GM12878 (cell line): Measurements from ENCODE around the gene THOC7. TPM values are rescaled to one million over a fixed set of nuclear protein-coding genes. Genes with fewer than 3 reads are reported as not detected.

Experiments used
- ATAC-seq: fragments of 200-7000 bp; cut with Tn5 transposase; 3 replicates; pipeline ENCODE4 v1.9.1; 2020; ENCODE audit warnings: mild to moderate bottlenecking, moderate library complexity
- BruUV-seq: library from RNA; stranded (reverse); fragments of 400-500 nt; replicated peaks from 2 replicates; lab custom pipeline; 2021; lab: Mats Ljungman, UMichigan
- CTCF ChIA-PET: fragments of 300-600 bp; sonication (Branson Sonifier 250); formaldehyde crosslinking; extraction: SDS; loops from one replicate; lab custom pipeline; 2021; ENCODE audit warnings: inconsistent platforms; lab: Yijun Ruan, JAX
- POLR2A ChIA-PET: fragments of 350-600 bp; formaldehyde crosslinking; extraction: SDS; loops from one replicate; lab custom pipeline; 2021; ENCODE audit warnings: inconsistent platforms; lab: Charles Lee
- RAD21 ChIA-PET: fragments of 300-600 bp; sonication (Branson Sonifier 250); formaldehyde crosslinking; loops from one replicate; lab custom pipeline; 2023; ENCODE audit warnings: antibody characterized with exemption; ENCODE audit not compliant: unreplicated experiment; lab: Charles Lee
- SMC1A ChIA-PET: fragments of 300-600 bp; sonication (Branson Sonifier 250); formaldehyde crosslinking; loops from one replicate; lab custom pipeline; 2023; ENCODE audit not compliant: unreplicated experiment, uncharacterized antibody; lab: Charles Lee
- DNase-seq: peaks from one replicate; pipeline ENCODE4 v3.0.0-alpha.2; 2011; ENCODE audit warnings: low read depth, low spot score
- FAIRE-seq: peaks from 3 replicates; lab custom pipeline; 2011; peaks lifted over from hg19 to GRCh38; lab: Jason Lieb, UNC
- H2AFZ ChIP-seq: 2 replicates; pipeline ENCODE4 v1.6.0; 2011; ENCODE audit warnings: low read depth, low read length, control low read depth; ENCODE audit not compliant: control insufficient read depth
- H3K27ac ChIP-seq: 2 replicates; pipeline ENCODE4 v1.5.1; 2011; ENCODE audit warnings: control low read depth; ENCODE audit not compliant: control insufficient read depth, insufficient read depth
- H3K27me3 ChIP-seq, 2 experiments: replicated peaks in 1 of 2; 2 replicates each; pipeline versions ENCODE4 v1.6.0 to v1.6.1; 2011; ENCODE audit warnings: low read length in 1 of 2; ENCODE audit not compliant: control insufficient read depth in 2 of 2, insufficient read depth in 2 of 2
- H3K36me3 ChIP-seq, 2 experiments: 2 replicates each; pipeline ENCODE4 v1.5.1; 2011; ENCODE audit warnings: low read length in 1 of 2; ENCODE audit not compliant: control insufficient read depth in 2 of 2, insufficient read depth in 2 of 2
- H3K4me1 ChIP-seq: 2 replicates; pipeline ENCODE4 v1.6.1; 2011; ENCODE audit warnings: mild to moderate bottlenecking, low read length, moderate library complexity, mixed read lengths; ENCODE audit not compliant: control insufficient read depth, insufficient read depth
- H3K4me2 ChIP-seq: 2 replicates; pipeline ENCODE4 v1.6.0; 2011; ENCODE audit warnings: control low read depth; ENCODE audit not compliant: control insufficient read depth, insufficient read depth
- H3K4me3 ChIP-seq: fragments of 200-600 bp; sonication (generic); 2 replicates; pipeline ENCODE4 v1.5.1; 2016
- H3K79me2 ChIP-seq: 2 replicates; pipeline ENCODE4 v1.6.0; 2011; ENCODE audit warnings: low read length; ENCODE audit not compliant: control insufficient read depth, insufficient read depth
- H3K9ac ChIP-seq: 2 replicates; pipeline ENCODE4 v1.8.0; 2011; ENCODE audit warnings: low read length, control low read depth, mixed read lengths; ENCODE audit not compliant: control insufficient read depth, insufficient read depth
- H3K9me3 ChIP-seq: replicated peaks from 3 replicates; pipeline ENCODE4 v1.5.1; 2011; ENCODE audit warnings: mild to moderate bottlenecking, low read length; ENCODE audit not compliant: control insufficient read depth, insufficient read depth
- H4K20me1 ChIP-seq: 2 replicates; pipeline ENCODE4 v1.6.0; 2011; ENCODE audit not compliant: control insufficient read depth, insufficient read depth
- BACH1 ChIP-seq: fragments of 450-650 bp; IDR thresholded peaks from 2 replicates; pipeline ENCODE4 v1.6.1; 2017; ENCODE audit warnings: mild to moderate bottlenecking, borderline replicate concordance
- CBX3 ChIP-seq: fragments of 200-600 bp; sonication (generic); IDR thresholded peaks from 2 replicates; pipeline ENCODE4 v1.6.1; 2016; ENCODE audit warnings: low read depth, borderline replicate concordance
- HCFC1 ChIP-seq: fragments of 150-350 bp; IDR thresholded peaks from 2 replicates; pipeline ENCODE4 v1.6.1; 2014; ENCODE audit warnings: low read length
- JUND ChIP-seq: IDR thresholded peaks from 2 replicates; pipeline ENCODE4 v1.6.1; 2012; ENCODE audit warnings: low read depth, mild to moderate bottlenecking, low read length, improper control_type of control experiment, moderate library complexity
- KAT2A ChIP-seq: conservative IDR thresholded peaks from 2 replicates; pipeline ENCODE4 v1.6.1; 2011; ENCODE audit warnings: low read depth, low read length; ENCODE audit not compliant: control insufficient read depth
- KLF5 ChIP-seq: fragments of 450-650 bp; IDR thresholded peaks from 2 replicates; pipeline ENCODE4 v1.6.1; 2014; ENCODE audit warnings: mild to moderate bottlenecking; ENCODE audit not compliant: partially characterized antibody
- MEF2A ChIP-seq: IDR thresholded peaks from 2 replicates; pipeline ENCODE4 v1.6.1; 2011; ENCODE audit warnings: low read depth, mild to moderate bottlenecking, low read length, moderate library complexity; ENCODE audit not compliant: insufficient read depth
- MTA2 ChIP-seq: fragments of 450-650 bp; IDR thresholded peaks from 2 replicates; pipeline ENCODE4 v1.6.1; 2016; ENCODE audit warnings: low read depth, mild to moderate bottlenecking, moderate library complexity
- SP1 ChIP-seq: IDR thresholded peaks from one replicate; pipeline ENCODE4 v1.6.1; 2011; ENCODE audit warnings: low read depth, low read length
- SPI1 ChIP-seq: IDR thresholded peaks from 2 replicates; pipeline ENCODE4 v1.6.1; 2011; ENCODE audit warnings: low read depth, mild to moderate bottlenecking, low read length, moderate library complexity, borderline replicate concordance; ENCODE audit not compliant: insufficient read depth
- SUPT20H ChIP-seq: IDR thresholded peaks from 2 replicates; pipeline ENCODE4 v1.6.1; 2011; ENCODE audit warnings: low read depth, mild to moderate bottlenecking, low read length, moderate library complexity, borderline replicate concordance; ENCODE audit not compliant: control insufficient read depth
- TAF1 ChIP-seq: IDR thresholded peaks from 2 replicates; pipeline ENCODE4 v1.6.1; 2011; ENCODE audit warnings: mild to moderate bottlenecking, low read depth, low read length, borderline replicate concordance
- USF1 ChIP-seq: IDR thresholded peaks from 2 replicates; pipeline ENCODE4 v1.6.1; 2011; ENCODE audit warnings: borderline replicate concordance, low read depth, mild to moderate bottlenecking, moderate library complexity, mixed read lengths, low read length; ENCODE audit not compliant: insufficient read depth; ENCODE audit errors: extremely low read length
- USF2 ChIP-seq: IDR thresholded peaks from 2 replicates; pipeline ENCODE4 v1.6.1; 2011; ENCODE audit warnings: low read depth, low read length, improper control_type of control experiment, borderline replicate concordance
- YY1 ChIP-seq: IDR thresholded peaks from 2 replicates; pipeline ENCODE4 v1.6.1; 2011; ENCODE audit warnings: low read depth, mild to moderate bottlenecking, low read length
- ZBTB11 ChIP-seq: fragments of 450-650 bp; formaldehyde crosslinking; IDR thresholded peaks from 2 replicates; pipeline ENCODE4 v1.5.0; 2022; ENCODE audit warnings: mild to moderate bottlenecking, missing genetic modification characterization
- WGBS: methylation state at CpG from one replicate; pipeline ENCODE4 v1.1.6; 2016; ENCODE audit warnings: low lambda C conversion rate; ENCODE audit not compliant: insufficient replicate concordance, insufficient coverage; ENCODE audit errors: missing lambda C conversion rate; 5-methylcytosine and 5-hydroxymethylcytosine counted together
- in situ Hi-C: fragments of 300-500 bp; cut with MboI; formaldehyde crosslinking; loops from 9 replicates; pipeline ENCODE4 v1.14.3; 2018; ENCODE audit warnings: mixed read lengths
- intact Hi-C: fragments of 100-400 bp; cut with micrococcal nuclease; formaldehyde crosslinking; loops from one replicate; pipeline ENCODE4 v1.14.2; 2022; ENCODE audit not compliant: unreplicated experiment
- polyA plus RNA-seq, 11 experiments: library from polyadenylated mRNA; depleted of rRNA in 4 of 11; unstranded in 6 of 11; stranded (reverse) in 5 of 11; fragments of >200 nt; fragmentation: Nextera tagmentation in 4 of 11; fragmentation: Illumina TruSeq in 1 of 11; extraction: Ambion mirVana in 4 of 11; extraction: Trizol in 1 of 11; gene quantifications; 1 replicate in 1 of 11; 2 replicates in 10 of 11; pipeline versions ENCODE4 v1.2.1 to v1.2.3, GENCODE V29; 2011 to 2016; ENCODE audit warnings: inconsistent platforms in 2 of 11, missing spikeins in 2 of 11, low read depth in 1 of 11
- total RNA-seq, 4 experiments: library from RNA; depleted of rRNA in 3 of 4; stranded (reverse); fragments of >200 nt in 3 of 4; fragmentation: Illumina TruSeq in 1 of 4; extraction: Trizol in 1 of 4; gene quantifications; 2 replicates each; pipeline versions ENCODE4 v1.2.1 to v1.2.3, GENCODE V29; 2013 to 2021

The THOC7 gene
- total and polyA plus RNA-seq, 10 of the 15 experiments (the other 5 are each of a cell fraction or from before 2014, with no cell fraction given): 61.7 to 269 (median 138) TPM

GRCh38 chr3:63842127-63842526 is 21.5 kb downstream of the THOC7 start:
- ATAC-seq: no peak
- in situ Hi-C loops: no loop called here

GRCh38 chr3:63841704-63842103 is 21.9 kb downstream of the THOC7 start:
- ChIA-PET POLR2A (no interaction called here), SMC1A (no interaction called here), CTCF (no interaction called here), RAD21 (no interaction called here)
- TF ChIP-seq USF1 (no peak), KLF5 (no peak), KAT2A (no peak), ZBTB11 (CRISPR knock-in tag) (no peak)
- Histone ChIP-seq H3K27ac (no peak overlapping the region), H3K4me2 (no peak overlapping the region), H3K36me3 (no peaks in the 10 kb centered on the region; a peak in 1 of 4 replicates), H3K79me2 (no peaks in the 10 kb centered on the region; the same call in none of the 2 replicates), H3K27me3 (no peaks in the 10 kb centered on the region), H4K20me1 (no peaks in the 10 kb centered on the region), H3K9me3 (no peaks in the 10 kb centered on the region; the same call in 1 of the 3 replicates), H3K4me1 (no peaks in the 10 kb centered on the region), H3K9ac (no peak overlapping the region), H2AFZ (no peak overlapping the region), H3K4me3 (no peak overlapping the region)
- in situ Hi-C loops (no loop called here), intact Hi-C loops (no loop called here)
- FAIRE-seq (no peak), DNase-seq (no peak), ATAC-seq (no peak)
- no TSS peak for BruUV-seq
- 32% methylated on average over 1 of the region's 1 CpG for WGBS

More at GRCh38 chr3:63842127-63842526, 21.5 kb downstream of the THOC7 start:
- H2AFZ ChIP-seq: no peak overlapping the region
- no peaks in the 10 kb centered on the region; the same call in 1 of the 3 replicates for H3K9me3 ChIP-seq
- POLR2A ChIA-PET: no interaction called here
- FAIRE-seq (no peak), DNase-seq (no peak)
- CTCF ChIA-PET: no interaction called here
- no peak overlapping the region for H3K9ac ChIP-seq
- H3K79me2 ChIP-seq: no peaks in the 10 kb centered on the region; the same call in none of the 2 replicates
- H3K27me3 ChIP-seq: no peaks in the 10 kb centered on the region
- no peak for TF ChIP-seq YY1
- no peak for TF ChIP-seq SPI1
- no peak for TF ChIP-seq BACH1
- no peak for TF ChIP-seq MEF2A
- TF ChIP-seq MTA2: no peak
- no peak for TF ChIP-seq USF2
- no peak for TF ChIP-seq JUND
- TF ChIP-seq SUPT20H: no peak
- TF ChIP-seq TAF1: no peak
- TF ChIP-seq SP1: no peak
- no peak for TF ChIP-seq CBX3
- no peak for TF ChIP-seq HCFC1
- no TSS peak for BruUV-seq
- H4K20me1 ChIP-seq: no peaks in the 10 kb centered on the region
- H3K27ac ChIP-seq: no peak overlapping the region
- no peaks in the 10 kb centered on the region for H3K4me1 ChIP-seq
- SMC1A ChIA-PET: no interaction called here
- H3K4me2 ChIP-seq: no peak overlapping the region
- H3K4me3 ChIP-seq: no peak overlapping the region
- no peaks in the 10 kb centered on the region; a peak in 1 of 4 replicates for H3K36me3 ChIP-seq
- RAD21 ChIA-PET: no interaction called here
- intact Hi-C loops: no loop called here
